Thyroid gland (tissue), 4 donors: ENCODE results near the gene SEC14L1.

Experiments used
- POLR2A ChIP-seq, 2 donors: fragments of 450-650 bp; IDR thresholded peaks; one replicate each; pipeline ENCODE4 v1.6.1; 2017; ENCODE audit warnings: antibody characterized with exemption in 2 of 2, mild to moderate bottlenecking in 2 of 2, moderate library complexity in 1 of 2
- TF ChIP-seq, protein P1 (sequence below), 6 experiments: fragments of 200-600 bp in 3 of 6; fragments of 450-650 bp in 3 of 6; sonication (generic) in 3 of 6; IDR thresholded peaks; one replicate each; pipeline ENCODE4 v1.5.1; 2016 to 2019; ENCODE audit warnings: antibody characterized with exemption in 6 of 6, mild to moderate bottlenecking in 2 of 6, inconsistent platforms in 1 of 6, moderate library complexity in 1 of 6

DNA sequence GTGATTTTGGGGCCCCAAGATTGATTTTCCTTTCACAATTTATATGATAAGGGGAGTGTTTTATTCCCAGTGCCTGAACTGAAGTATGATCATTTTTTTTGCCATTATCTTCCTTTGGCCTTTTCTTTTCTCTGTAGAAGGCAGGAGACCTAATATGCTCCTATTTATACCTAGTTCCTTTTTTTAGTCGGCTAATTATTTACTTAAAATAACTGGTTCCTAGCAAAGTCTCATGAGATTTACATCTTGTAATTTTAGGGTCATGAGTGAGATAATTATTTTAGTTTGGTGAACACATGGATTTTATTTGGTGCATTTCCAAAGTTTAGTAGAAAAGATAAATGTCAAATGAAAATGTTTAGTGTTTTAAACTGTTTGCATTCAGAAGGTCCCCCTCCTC, 24.8 kb downstream of the SEC14L1 start:
- TF ChIP-seq POLR2A (IDR thresholded peaks at IDR 0.05), result no peak
- TF ChIP-seq, protein P1, sequence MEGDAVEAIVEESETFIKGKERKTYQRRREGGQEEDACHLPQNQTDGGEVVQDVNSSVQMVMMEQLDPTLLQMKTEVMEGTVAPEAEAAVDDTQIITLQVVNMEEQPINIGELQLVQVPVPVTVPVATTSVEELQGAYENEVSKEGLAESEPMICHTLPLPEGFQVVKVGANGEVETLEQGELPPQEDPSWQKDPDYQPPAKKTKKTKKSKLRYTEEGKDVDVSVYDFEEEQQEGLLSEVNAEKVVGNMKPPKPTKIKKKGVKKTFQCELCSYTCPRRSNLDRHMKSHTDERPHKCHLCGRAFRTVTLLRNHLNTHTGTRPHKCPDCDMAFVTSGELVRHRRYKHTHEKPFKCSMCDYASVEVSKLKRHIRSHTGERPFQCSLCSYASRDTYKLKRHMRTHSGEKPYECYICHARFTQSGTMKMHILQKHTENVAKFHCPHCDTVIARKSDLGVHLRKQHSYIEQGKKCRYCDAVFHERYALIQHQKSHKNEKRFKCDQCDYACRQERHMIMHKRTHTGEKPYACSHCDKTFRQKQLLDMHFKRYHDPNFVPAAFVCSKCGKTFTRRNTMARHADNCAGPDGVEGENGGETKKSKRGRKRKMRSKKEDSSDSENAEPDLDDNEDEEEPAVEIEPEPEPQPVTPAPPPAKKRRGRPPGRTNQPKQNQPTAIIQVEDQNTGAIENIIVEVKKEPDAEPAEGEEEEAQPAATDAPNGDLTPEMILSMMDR (IDR thresholded peaks at IDR 0.05), result no peak
